AG08395 (cell line): Measurements from ENCODE around the gene CFLAR.
"Not testable (repeated sequence)": the region's sequence is repeated elsewhere in the genome, so short reads cannot be mapped to it uniquely, and the experiment has no call there.

Experiments
- DNase-seq: peaks from one replicate; pipeline ENCODE4 v3.0.0; 2012; ENCODE audit warnings: mixed read lengths, low spot score

The CFLAR gene

GRCh38 chr2:201118961-201119854, 3.2 kb downstream of the CFLAR start:
- peak; percentile 27 for DNase-seq

GRCh38 chr2:201122276-201122675, 6.3 kb downstream of the CFLAR start:
- DNase-seq = no peak

DNA sequence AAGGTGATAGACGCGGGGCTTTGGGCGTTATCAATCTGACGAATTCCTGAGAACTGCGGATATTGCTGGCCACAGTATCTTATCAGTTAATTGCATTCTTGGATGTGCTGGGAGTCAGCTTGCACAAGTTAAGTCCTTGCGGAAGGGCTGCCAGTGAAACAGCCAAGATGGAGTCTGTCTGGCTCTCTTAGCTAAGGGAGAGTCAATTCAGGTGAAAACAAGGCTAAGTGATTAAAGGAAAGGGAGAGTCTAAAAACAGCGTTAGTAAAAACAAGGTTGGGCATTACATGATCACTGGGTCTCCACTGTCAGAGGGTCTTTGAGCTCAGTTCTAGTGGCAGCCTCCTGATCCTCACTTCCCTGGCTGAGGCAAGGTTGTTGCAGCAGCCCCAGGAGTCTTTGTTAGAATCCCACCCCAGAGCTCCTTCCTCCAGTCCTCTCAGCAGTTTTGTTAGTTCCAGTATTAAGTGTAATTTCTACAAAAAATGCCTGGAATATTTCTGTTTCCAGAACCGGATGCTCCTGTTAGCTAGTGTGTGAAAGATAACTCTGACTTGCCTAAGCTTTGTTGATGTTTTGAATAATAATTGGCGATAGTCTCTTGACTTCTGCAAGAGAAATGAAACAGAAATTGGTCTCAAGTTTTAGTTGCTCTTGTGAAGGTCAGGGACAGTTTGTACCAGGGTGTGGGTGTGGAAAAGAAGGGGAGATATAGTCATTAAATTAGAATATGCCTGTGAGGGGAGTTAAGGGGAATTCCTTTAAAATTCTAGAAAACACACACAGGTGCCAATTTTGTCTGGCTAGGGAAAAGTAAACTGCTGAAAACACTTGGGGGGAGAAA, 10.6 kb downstream of the CFLAR start:
- DNase-seq = peak; percentile 44

DNA sequence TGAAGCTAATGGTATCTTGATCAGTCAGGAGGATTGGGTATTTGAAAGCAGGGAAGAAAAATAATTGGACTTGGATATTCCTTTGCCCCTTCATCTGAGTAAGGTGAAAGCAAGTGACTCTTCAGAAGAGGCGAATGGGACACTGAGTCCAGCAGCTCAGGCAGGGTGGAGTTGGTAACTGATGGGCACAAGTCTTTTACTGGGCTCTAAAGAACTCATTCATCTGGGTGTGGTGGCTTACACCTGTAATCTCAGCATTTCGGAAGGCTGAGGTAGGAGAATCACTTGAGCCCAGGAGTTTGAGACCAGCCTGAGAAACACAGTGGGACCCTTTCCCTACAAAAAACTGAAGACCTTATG, 11.2 kb downstream of the CFLAR start:
- no peak for DNase-seq

DNA sequence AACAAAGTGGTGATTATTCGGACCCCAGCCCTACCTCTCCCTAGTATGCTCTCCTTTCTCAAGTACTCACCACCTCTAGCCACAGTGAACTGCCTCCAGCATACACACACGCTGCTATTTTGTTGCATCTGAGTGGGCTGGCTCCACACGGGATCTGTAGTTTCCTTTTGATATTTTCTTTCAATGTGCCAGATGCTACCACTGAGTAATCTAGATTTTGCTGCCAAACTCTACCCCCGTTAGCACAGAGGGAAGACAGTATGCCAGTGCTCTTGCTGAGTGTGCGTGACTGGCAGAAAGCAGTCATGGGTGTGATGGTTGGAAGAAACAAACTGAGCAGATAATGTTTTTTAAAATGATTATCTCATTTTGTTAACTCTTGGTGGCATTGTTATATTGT, 11.6 kb downstream of the CFLAR start:
- DNase-seq = peak; percentile 80

GRCh38 chr2:201128033-201128432, 12.1 kb downstream of the CFLAR start:
- no peak for DNase-seq

DNA sequence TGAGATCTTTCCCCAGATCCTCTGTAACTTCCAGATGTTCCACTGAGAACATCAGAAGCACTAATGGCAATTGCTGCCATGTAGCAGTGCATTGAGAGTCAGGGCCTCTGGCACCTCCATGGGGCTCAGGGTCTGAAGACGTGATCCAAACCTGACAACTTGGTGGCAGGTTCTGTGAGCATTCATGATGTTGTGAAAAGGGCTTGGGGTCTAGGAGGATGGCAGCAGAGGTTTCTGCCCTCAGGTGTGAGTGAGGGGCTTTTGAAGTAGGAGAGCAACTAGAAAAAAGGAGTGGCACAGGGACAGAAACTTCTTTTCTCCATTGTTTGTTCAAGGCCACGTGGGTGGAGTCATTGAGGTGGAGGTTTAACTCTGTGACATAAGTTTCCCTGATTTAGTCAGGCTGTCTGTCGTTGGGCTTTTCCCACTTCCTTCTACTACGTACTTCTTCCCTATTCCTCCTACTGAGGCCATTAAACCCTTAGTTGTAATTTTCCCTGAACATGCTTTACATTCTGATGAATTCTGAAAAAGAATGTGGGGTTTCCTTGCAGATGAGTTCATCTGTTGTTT, 13.1 kb downstream of the CFLAR start:
- DNase-seq = peak; percentile 55

DNA sequence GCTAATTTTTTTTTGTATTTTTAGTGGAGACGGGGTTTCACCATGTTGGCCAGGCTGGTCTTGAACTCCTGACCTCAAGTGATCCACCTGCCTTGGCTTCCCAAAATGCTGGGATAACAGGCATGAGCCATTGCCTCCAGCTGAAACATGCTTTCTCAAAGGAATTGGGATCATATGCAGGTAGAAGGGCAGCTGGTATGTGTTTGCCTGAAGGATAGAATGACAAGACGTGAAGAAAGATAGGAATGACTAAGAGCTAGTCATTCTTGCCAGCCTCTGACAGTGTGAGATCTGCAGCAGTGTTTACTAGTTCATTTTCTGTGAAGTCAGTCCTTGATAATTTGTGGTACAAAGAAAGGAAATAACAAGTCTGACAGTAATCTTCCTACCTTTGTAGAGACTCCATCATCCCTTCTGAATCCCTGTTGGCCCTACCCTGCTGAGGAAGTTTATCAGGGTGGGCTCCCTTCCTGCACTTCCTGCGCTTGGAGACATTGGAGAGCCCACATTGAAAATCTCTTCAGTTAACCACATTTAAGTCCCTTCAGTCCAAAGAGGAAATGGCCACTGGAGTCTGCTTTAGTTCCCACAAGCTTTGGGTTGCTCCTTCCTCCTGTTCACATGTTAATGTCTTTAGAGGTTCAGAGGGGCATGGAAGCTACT, 14.7 kb downstream of the CFLAR start:
- DNase-seq = peak; percentile 52

- no peak for DNase-seq
Observed at GRCh38 chr2:201132518-201132917, 16.6 kb downstream of the CFLAR start.

DNA sequence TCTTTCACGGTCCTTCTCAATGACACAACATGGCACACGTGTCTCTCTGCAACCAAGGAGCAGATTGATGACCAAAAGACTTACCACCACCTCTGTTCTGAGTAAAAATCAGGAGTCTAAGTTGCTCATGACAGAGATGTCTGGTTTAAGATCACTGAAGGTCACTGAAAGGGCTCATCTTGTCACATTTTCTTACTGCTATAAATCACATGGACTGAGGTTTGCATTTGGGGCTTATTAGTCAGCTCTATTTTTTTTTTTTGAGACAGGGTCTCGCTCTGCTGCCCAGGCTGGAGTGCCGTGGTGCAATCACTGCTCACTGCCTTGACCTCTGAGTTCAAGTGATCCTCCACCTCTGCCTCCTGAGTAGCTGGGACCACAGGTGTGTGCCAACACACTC, 19.4 kb downstream of the CFLAR start:
- DNase-seq = no peak

DNA sequence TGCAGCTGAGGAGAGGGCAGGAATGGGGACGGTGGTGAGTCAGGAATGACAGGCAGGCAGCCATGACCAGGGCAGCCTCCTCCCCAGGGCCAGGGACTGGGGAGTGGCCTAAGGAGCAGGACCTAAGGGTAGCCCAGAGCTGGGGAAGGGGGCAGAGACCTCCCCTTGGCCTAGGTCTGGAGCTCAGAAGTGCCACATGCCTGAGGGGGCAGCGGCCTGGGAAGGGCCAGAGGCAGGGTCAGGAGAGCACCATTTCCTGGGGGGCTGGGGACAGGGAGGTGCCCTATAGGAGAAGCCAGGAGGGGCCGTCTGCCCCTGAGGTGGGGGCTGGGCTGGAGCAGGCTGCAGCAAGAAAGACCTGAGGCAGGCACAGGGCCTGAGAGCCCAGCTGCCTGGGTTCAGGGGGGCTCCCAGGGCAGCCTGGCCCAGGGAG, 20.9 kb downstream of the CFLAR start:
- DNase-seq = no peak

DNA sequence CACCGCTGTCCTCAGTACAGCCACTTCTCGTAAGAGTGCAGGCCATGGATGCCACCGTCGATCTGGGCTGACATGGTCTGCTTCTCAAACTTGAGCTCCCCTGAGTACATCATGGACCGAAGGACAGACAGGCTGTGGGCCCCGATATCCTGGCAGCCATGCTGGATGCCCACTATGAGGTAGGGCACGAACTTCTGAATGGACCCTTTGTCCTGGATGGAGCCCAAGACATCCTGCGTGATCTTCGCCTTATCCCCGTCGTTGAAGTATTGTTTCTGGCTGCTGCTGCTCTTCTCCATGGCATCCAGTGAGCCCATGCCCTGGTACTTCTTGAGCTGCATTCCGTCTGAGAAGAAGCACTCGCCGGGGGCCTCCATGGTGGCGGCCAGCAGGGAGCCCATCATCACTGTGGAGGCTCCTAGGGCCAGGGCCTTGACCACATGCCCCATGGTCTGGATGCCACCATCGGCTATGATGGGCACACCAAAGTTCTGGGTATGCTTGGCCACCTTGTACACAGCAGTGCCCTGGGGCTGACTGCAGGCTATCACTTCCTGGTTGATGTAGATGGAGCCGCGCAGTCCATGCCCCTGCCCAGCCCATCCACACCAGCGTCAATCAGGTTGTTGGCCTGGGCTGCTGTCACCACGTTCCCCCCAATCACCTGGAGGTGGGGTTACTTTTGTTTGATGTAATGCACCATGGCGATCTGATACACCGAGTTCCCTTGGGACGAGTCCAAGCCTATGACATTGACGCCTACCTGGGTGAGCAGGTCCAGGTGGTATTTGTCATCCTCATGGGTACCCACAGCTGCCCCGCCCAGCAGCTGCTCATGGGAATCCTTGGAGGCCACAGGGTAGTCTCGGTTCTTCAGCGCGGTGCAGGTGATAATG, 21.8 kb downstream of the CFLAR start:
- DNase-seq = no peak

- no peak for DNase-seq
Observed at GRCh38 chr2:201138401-201138970, 22.5 kb downstream of the CFLAR start.

- DNase-seq = not testable (repeated sequence)
Observed at GRCh38 chr2:201138986-201139781, 23.2 kb downstream of the CFLAR start.

GRCh38 chr2:201139836-201140604, 24.1 kb downstream of the CFLAR start:
- DNase-seq = no peak

- no peak for DNase-seq
Observed at GRCh38 chr2:201144101-201145051, 28.4 kb downstream of the CFLAR start.

DNA sequence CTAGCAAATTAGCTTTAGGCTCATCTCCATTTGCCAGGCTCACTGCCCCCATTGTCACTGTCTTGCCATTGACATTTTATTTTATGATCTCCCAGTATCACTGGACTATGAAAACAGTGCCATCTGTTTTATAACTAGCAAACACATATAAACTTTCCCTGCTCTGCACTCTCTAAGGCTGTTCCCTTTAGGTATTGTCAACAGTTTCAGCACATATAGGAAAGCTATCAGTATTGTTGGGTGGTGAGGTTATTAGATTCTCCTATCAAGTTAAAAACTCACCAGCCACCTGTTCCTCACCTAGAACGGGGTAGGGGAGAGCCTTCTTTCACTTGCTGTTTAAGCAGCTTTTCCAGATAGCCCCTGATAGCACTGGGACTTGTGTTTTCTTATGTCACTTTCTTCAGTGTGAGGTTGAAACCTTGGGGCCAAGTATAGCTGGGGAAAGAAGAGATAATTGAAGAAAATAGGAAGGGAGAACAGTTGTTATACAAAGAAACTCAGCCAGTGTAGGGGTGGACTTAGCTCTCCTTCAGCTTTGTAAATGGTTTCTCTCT, 32.5 kb downstream of the CFLAR start:
- DNase-seq = no peak
